Gastrocnemius medialis (tissue), 4 donors: ENCODE data around the gene C10orf71.

Experiments
- CTCF ChIP-seq, 5 experiments: fragments of 450-650 bp in 3 of 5; fragments of 200-600 bp in 2 of 5; sonication (generic) in 2 of 5; IDR thresholded peaks in 4 of 5; conservative IDR thresholded peaks in 1 of 5; 1 replicate in 4 of 5; 2 replicates in 1 of 5; pipeline ENCODE4 v1.5.1; 2016 to 2019; ENCODE audit warnings: antibody characterized with exemption in 5 of 5, mild to moderate bottlenecking in 3 of 5, moderate library complexity in 3 of 5
- POLR2A ChIP-seq, 2 donors: fragments of 450-650 bp; IDR thresholded peaks; one replicate each; pipeline ENCODE4 v1.6.1; 2017; ENCODE audit warnings: antibody characterized with exemption in 2 of 2, mild to moderate bottlenecking in 2 of 2, moderate library complexity in 2 of 2

- TF ChIP-seq CTCF (IDR thresholded peaks at IDR 0.05 in 4 of 5, conservative IDR thresholded peaks at IDR 0.05 in 1 of 5) (no peak), POLR2A (IDR thresholded peaks at IDR 0.05) (no peak)
Measured at GRCh38 chr10:49362596-49363260, 63.8 kb downstream of the C10orf71 start.
